Measurements from ENCODE around the gene FRYL.
"Not testable (repeated sequence)": the region's sequence is repeated elsewhere in the genome, so short reads cannot be mapped to it uniquely, and the experiment has no call there.

Gene FRYL

DNA sequence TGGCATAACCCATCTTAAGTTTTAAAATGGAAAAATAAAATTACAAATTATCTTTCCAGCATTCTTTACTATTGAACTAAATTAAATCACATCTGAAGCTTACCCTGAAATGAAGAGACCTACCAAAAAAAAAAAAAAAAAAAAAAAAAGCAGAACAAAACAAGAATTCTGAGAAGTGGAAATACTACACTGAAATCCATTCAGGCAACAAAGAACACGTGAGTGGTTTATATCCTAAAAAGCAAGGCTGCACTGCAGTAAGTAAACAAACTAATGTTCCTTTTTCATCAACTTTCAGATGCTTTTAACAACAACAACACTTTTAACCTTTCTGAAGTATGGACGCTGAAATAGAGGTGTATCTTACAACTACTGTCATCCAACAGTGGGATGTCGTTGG lies 7.5 kb downstream of the FRYL start:
- H3K4me1 Mint-ChIP-seq = peaks cover 43% of the 10 kb centered on the region

GRCh38 chr4:48767055-48767929 lies 12.8 kb downstream of the FRYL start:
- H3K36me3 Mint-ChIP-seq (ENCODE audit: low read depth) = peaks cover 36% of the 10 kb centered on the region
- peaks cover 6% of the 10 kb centered on the region for H3K9me3 Mint-ChIP-seq
- no peak overlapping the region for H3K27ac Mint-ChIP-seq
- no peak for TF ChIP-seq CTCF (IDR thresholded peaks at IDR 0.05; ENCODE audit: unreplicated experiment in 3 of 3)
- H3K27me3 Mint-ChIP-seq (ENCODE audit: low read depth) = no peaks in the 10 kb centered on the region
- no peak overlapping the region for H3K4me3 Mint-ChIP-seq
- peaks cover 6% of the 10 kb centered on the region for H3K4me1 Mint-ChIP-seq

More for the DNA sequence above, 7.5 kb downstream of the FRYL start:
- Mint-ChIP-seq H3K4me3 (no peak overlapping the region), H3K36me3 (ENCODE audit: low read depth) (peaks cover 11% of the 10 kb centered on the region), H3K27me3 (ENCODE audit: low read depth) (no peaks in the 10 kb centered on the region), H3K9me3 (no peaks in the 10 kb centered on the region), H3K27ac (no peak overlapping the region)
- TF ChIP-seq CTCF (IDR thresholded peaks at IDR 0.05; ENCODE audit: unreplicated experiment in 3 of 3) = no peak

GRCh38 chr4:48766131-48766792 lies 13.8 kb downstream of the FRYL start:
- H3K27me3 Mint-ChIP-seq (ENCODE audit: low read depth) = no peaks in the 10 kb centered on the region
- TF ChIP-seq CTCF (IDR thresholded peaks at IDR 0.05; ENCODE audit: unreplicated experiment in 3 of 3) = no peak
- no peak overlapping the region for H3K27ac Mint-ChIP-seq

GRCh38 chr4:48762408-48762807 lies 17.7 kb downstream of the FRYL start:
- Mint-ChIP-seq H3K27ac (no peak overlapping the region), H3K4me1 (no peaks in the 10 kb centered on the region), H3K4me3 (no peak overlapping the region), H3K9me3 (peaks cover 14% of the 10 kb centered on the region), H3K36me3 (ENCODE audit: low read depth) (peaks cover 55% of the 10 kb centered on the region), H3K27me3 (ENCODE audit: low read depth) (no peaks in the 10 kb centered on the region)
- no peak for TF ChIP-seq CTCF (IDR thresholded peaks at IDR 0.05; ENCODE audit: unreplicated experiment in 3 of 3)

More at GRCh38 chr4:48766131-48766792, 13.8 kb downstream of the FRYL start:
- no peaks in the 10 kb centered on the region for H3K4me1 Mint-ChIP-seq
- peaks cover 43% of the 10 kb centered on the region for H3K36me3 Mint-ChIP-seq (ENCODE audit: low read depth)
- no peak overlapping the region for H3K4me3 Mint-ChIP-seq
- peaks cover 6% of the 10 kb centered on the region for H3K9me3 Mint-ChIP-seq

- Mint-ChIP-seq H3K27me3 (ENCODE audit: low read depth) (no peaks in the 10 kb centered on the region), H3K27ac (no peak overlapping the region), H3K4me1 (peaks cover 2% of the 10 kb centered on the region), H3K9me3 (peaks cover 20% of the 10 kb centered on the region), H3K36me3 (ENCODE audit: low read depth) (peaks cover 56% of the 10 kb centered on the region), H3K4me3 (no peak overlapping the region)
- TF ChIP-seq CTCF (IDR thresholded peaks at IDR 0.05; ENCODE audit: unreplicated experiment in 3 of 3) = no peak
Observed at GRCh38 chr4:48761286-48761685, 18.8 kb downstream of the FRYL start.

DNA sequence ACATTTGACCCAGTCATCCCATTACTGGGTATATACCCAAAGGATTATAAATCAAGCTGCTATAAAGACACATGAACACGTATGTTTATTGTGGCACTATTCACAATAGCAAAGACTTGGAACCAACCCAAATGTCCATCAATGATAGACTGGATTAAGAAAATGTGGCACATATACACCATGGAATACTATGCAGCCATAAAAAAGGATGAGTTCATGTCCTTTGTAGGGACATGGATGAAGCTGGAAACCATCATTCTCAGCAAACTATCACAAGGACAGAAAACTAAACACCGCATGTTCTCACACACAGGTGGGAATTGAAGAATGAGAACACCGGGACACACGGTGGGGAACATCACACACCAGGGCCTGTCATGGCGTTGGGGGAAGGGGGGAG lies 21.4 kb downstream of the FRYL start:
- H3K4me1 Mint-ChIP-seq; H3K4me3 Mint-ChIP-seq; H3K27ac Mint-ChIP-seq; H3K27me3 Mint-ChIP-seq (ENCODE audit: low read depth): not testable (repeated sequence)
- peaks cover 29% of the 10 kb centered on the region for H3K9me3 Mint-ChIP-seq
- peaks cover 63% of the 10 kb centered on the region for H3K36me3 Mint-ChIP-seq (ENCODE audit: low read depth)

Measured in nephron (organoid).